RWPE1 (cell line): ENCODE results near the gene RXFP3.

ENCODE experiments used
- CTCF ChIA-PET: fragments of 350-600 bp; sonication (Branson Sonifier 250); formaldehyde crosslinking; extraction: SDS; loops from one replicate; lab custom pipeline; 2021; lab: Yijun Ruan, JAX
- POLR2A ChIA-PET: fragments of 400-600 bp; formaldehyde crosslinking; extraction: SDS; loops from one replicate; lab custom pipeline; 2020; ENCODE audit warnings: antibody characterized with exemption; ENCODE audit not compliant: low non-redundant PET; lab: Yijun Ruan, JAX
- DNase-seq: peaks from one replicate; pipeline ENCODE4 v3.0.0; 2012; ENCODE audit warnings: low spot score
- H3K27ac ChIP-seq: fragments of 450-650 bp; 2 replicates; pipeline ENCODE4 v1.5.1; 2017
- CTCF ChIP-seq: fragments of 450-650 bp; conservative IDR thresholded peaks from 2 replicates; pipeline ENCODE4 v1.5.1; 2017; ENCODE audit warnings: low read depth, mild to moderate bottlenecking

RXFP3 gene

GRCh38 chr5:33933723-33934169 lies 2.4 kb upstream of the RXFP3 start:
- ChIA-PET POLR2A (no interaction called here), CTCF (interaction anchor here (0.6 to 1.4 kb wide), 3 partner anchors 21 to 498 kb away, joined by 3 to 4 read pairs (median 3); no protein-coding TSS in a partner anchor)
- DNase-seq: no peak
- H3K27ac ChIP-seq: no peak overlapping the region
- TF ChIP-seq CTCF: no peak

- ChIA-PET POLR2A (no interaction called here), CTCF (interaction anchor here (0.6 to 1.4 kb wide), 3 partner anchors 20 to 498 kb away, joined by 3 to 4 read pairs (median 3); no protein-coding TSS in a partner anchor)
- H3K27ac ChIP-seq: no peak overlapping the region
- DNase-seq: no peak
- TF ChIP-seq CTCF: no peak
Observed at GRCh38 chr5:33934176-33934575, 2.0 kb upstream of the RXFP3 start.

GRCh38 chr5:33936004-33936380 lies 194 bp upstream of the RXFP3 start:
- peak; percentile 14 for DNase-seq
- TF ChIP-seq CTCF: no peak
- H3K27ac ChIP-seq: no peak overlapping the region
- ChIA-PET POLR2A (no interaction called here), CTCF (interaction anchor here (0.5 to 0.8 kb wide), 2 partner anchors 8 to 685 kb away, joined by 3 read pairs; no protein-coding TSS in a partner anchor)

GRCh38 chr5:33937017-33937706 lies 976 bp downstream of the RXFP3 start:
- no peak overlapping the region for H3K27ac ChIP-seq
- no peak for DNase-seq
- ChIA-PET POLR2A (no interaction called here), CTCF (no interaction called here)
- no peak for TF ChIP-seq CTCF

- no peak for DNase-seq
- H3K27ac ChIP-seq: no peak overlapping the region
- POLR2A ChIA-PET: no interaction called here
- no peak for TF ChIP-seq CTCF
- CTCF ChIA-PET: no interaction called here
Observed at GRCh38 chr5:33937707-33938506, 1.7 kb downstream of the RXFP3 start.

- ChIA-PET POLR2A (no interaction called here), CTCF (no interaction called here)
- H3K27ac ChIP-seq: no peak overlapping the region
- no peak for DNase-seq
- TF ChIP-seq CTCF: no peak
Observed at GRCh38 chr5:33938507-33938796, 2.3 kb downstream of the RXFP3 start.
